Fibroblast of skin of back (primary cell): ENCODE measurements around the gene MRPS34. TPM values are rescaled to one million over a fixed set of nuclear protein-coding genes. Genes with fewer than 3 reads are reported as not detected.
"Not testable (repeated sequence)": the region's sequence is repeated elsewhere in the genome, so short reads cannot be mapped to it uniquely, and the experiment has no call there.

ENCODE experiments used
- DNase-seq: peaks from one replicate; pipeline ENCODE4 v3.0.0-alpha.2; 2013
- polyA plus RNA-seq, 2 experiments: library from polyadenylated mRNA; unstranded; fragments of 120-200 nt; gene quantifications; one replicate each; pipeline ENCODE4 v1.2.1, GENCODE V29; 2013; ENCODE audit not compliant: insufficient read length in 2 of 2

The MRPS34 gene
- polyA plus RNA-seq (2013, experiment 1 of 2; ENCODE audit: insufficient read length): 90.9 TPM
- polyA plus RNA-seq (2013, experiment 2 of 2; ENCODE audit: insufficient read length): 55.4 TPM

GRCh38 chr16:1772908-1773702 is at the start of gene MRPS34:
Gene MRPS34 (minus strand): TSS chr16:1773134. CDS start chr16:1773119, 15 bp downstream.
- DNase-seq: peak; percentile 82

- DNase-seq: no peak
These were observed 49.1 kb upstream of the MRPS34 start for GRCh38 chr16:1821861-1822611.

GRCh38 chr16:1820946-1821290 is 48.0 kb upstream of the MRPS34 start:
- no peak for DNase-seq

- DNase-seq: no peak
These were observed 47.4 kb upstream of the MRPS34 start for GRCh38 chr16:1820096-1820945.

- DNase-seq: no peak
These were observed 46.7 kb upstream of the MRPS34 start for GRCh38 chr16:1819611-1820010.

- DNase-seq: no peak
These were observed 46.1 kb upstream of the MRPS34 start for GRCh38 chr16:1818873-1819525.

- no peak for DNase-seq
These were observed 45.4 kb upstream of the MRPS34 start for GRCh38 chr16:1818204-1818872.

GRCh38 chr16:1817716-1818115 is 44.8 kb upstream of the MRPS34 start:
- no peak for DNase-seq

- DNase-seq: no peak
These were observed 44.3 kb upstream of the MRPS34 start for GRCh38 chr16:1817276-1817589.

GRCh38 chr16:1816396-1817275 is 43.7 kb upstream of the MRPS34 start:
- DNase-seq: no peak

GRCh38 chr16:1815461-1815860 is 42.5 kb upstream of the MRPS34 start:
- DNase-seq: no peak

- peak; percentile 57 for DNase-seq
These were observed 39.8 kb upstream of the MRPS34 start for GRCh38 chr16:1812732-1813163.

- no peak for DNase-seq
These were observed 37.6 kb upstream of the MRPS34 start for GRCh38 chr16:1810536-1810935.

- DNase-seq: no peak
These were observed 37.2 kb upstream of the MRPS34 start for GRCh38 chr16:1810106-1810505.

GRCh38 chr16:1809281-1809801 is 36.4 kb upstream of the MRPS34 start:
- no peak for DNase-seq

- DNase-seq: no peak
These were observed 35.8 kb upstream of the MRPS34 start for GRCh38 chr16:1808691-1809090.

GRCh38 chr16:1807626-1808025 is 34.7 kb upstream of the MRPS34 start:
- DNase-seq: no peak

- no peak for DNase-seq
These were observed 27.8 kb upstream of the MRPS34 start for GRCh38 chr16:1800701-1801100.

GRCh38 chr16:1799263-1799662 is 26.3 kb upstream of the MRPS34 start:
- DNase-seq: not testable (repeated sequence)

GRCh38 chr16:1794908-1795666 is 22.2 kb upstream of the MRPS34 start:
- no peak for DNase-seq
